ENCODE measurements around the gene MRPS6. TPM values are rescaled to one million over a fixed set of nuclear protein-coding genes. Genes with fewer than 3 reads are reported as not detected.

The MRPS6 gene
- total and polyA plus RNA-seq, 2 of the 4 experiments (the other 2 are of a cell fraction), result 7.5 to 35.1 TPM

- no peak overlapping the region for H2AK5ac ChIP-seq (ENCODE audit: low read depth, low read length)
- TF ChIP-seq ELK1 (IDR thresholded peaks at IDR 0.05; ENCODE audit: borderline replicate concordance, low read depth, low read length), result no peak
- TF ChIP-seq RFX5 (IDR thresholded peaks at IDR 0.05; ENCODE audit: low read depth, low read length), result no peak
- TF ChIP-seq CTCF (conservative IDR thresholded peaks at IDR 0.05; ENCODE audit: low read depth, low read length), result no peak
- TF ChIP-seq MAZ (IDR thresholded peaks at IDR 0.05; ENCODE audit: borderline replicate concordance, low read depth, low read length), result no peak
- TF ChIP-seq BHLHE40 (IDR thresholded peaks at IDR 0.05; ENCODE audit: low read depth, low read length), result no peak
- TF ChIP-seq NFE2L2 (IDR thresholded peaks at IDR 0.05; ENCODE audit: low read depth, low read length), result no peak
- TF ChIP-seq CEBPB (IDR thresholded peaks at IDR 0.05; ENCODE audit: low read depth, low read length), result no peak
- TF ChIP-seq MAFK (IDR thresholded peaks at IDR 0.05; ENCODE audit: low read depth, low read length), result no peak
- TF ChIP-seq RAD21 (IDR thresholded peaks at IDR 0.05; ENCODE audit: low read length), result no peak
- TF ChIP-seq FOS (IDR thresholded peaks at IDR 0.05; ENCODE audit: low read depth, low read length), result no peak
- TF ChIP-seq POLR2A (IDR thresholded peaks at IDR 0.05; ENCODE audit: low read depth, low read length), result no peak
- TF ChIP-seq RCOR1 (IDR thresholded peaks at IDR 0.05; ENCODE audit: insufficient replicate concordance, low read length), result no peak
- H4K5ac ChIP-seq (ENCODE audit: low read depth, low read length), result no peak overlapping the region
- H3K56ac ChIP-seq (ENCODE audit: extremely low read depth, insufficient read depth, low read length), result no peak overlapping the region
- no peak overlapping the region for H2AFZ ChIP-seq (replicated peaks; ENCODE audit: low read length, poor library complexity)
- H3K4me2 ChIP-seq (ENCODE audit: low read depth, low read length), result no peak overlapping the region
- no peaks in the 10 kb centered on the region for H3K9me1 ChIP-seq (ENCODE audit: insufficient read depth, low read length)
- H4K91ac ChIP-seq (ENCODE audit: insufficient read depth, low read depth, low read length), result no peak overlapping the region
- no peak overlapping the region for H2AK9ac ChIP-seq (replicated peaks; ENCODE audit: low read depth, low read length, poor library complexity)
- H2BK120ac ChIP-seq (ENCODE audit: low read depth, low read length), result no peak overlapping the region
- H4K8ac ChIP-seq (ENCODE audit: low read depth in 2 of 2, low read length in 2 of 2), result no peak overlapping the region
- no TSS peak for BruUV-seq (replicated peaks)
- H3K9me3 ChIP-seq (ENCODE audit: control insufficient read depth, insufficient read depth, low read length), result peaks cover 5% of the 10 kb centered on the region; the same call in 1 of the 2 replicates
- H3K23ac ChIP-seq (ENCODE audit: low read depth, low read length), result no peak overlapping the region
- in situ Hi-C loops (cut with MboI; ENCODE audit: low sequenced_read_pairs), result no loop called here
- ATAC-seq (ENCODE audit: low read depth) (no peak), DNase-seq (no peak)
- dilution Hi-C loops (cut with HindIII; ENCODE audit: low sequenced_read_pairs, unreplicated experiment), result no loop called here
- H3K14ac ChIP-seq (replicated peaks; ENCODE audit: low read depth, low read length), result no peak overlapping the region
- no peaks in the 10 kb centered on the region for H3K36me3 ChIP-seq (ENCODE audit: control insufficient read depth, insufficient read depth, low read length)
- POLR2A ChIA-PET (ENCODE audit: unreplicated experiment), result no interaction called here
- CTCF ChIA-PET, result no interaction called here
- H3K9ac ChIP-seq (ENCODE audit: low read depth, low read length), result no peak overlapping the region
- no peaks in the 10 kb centered on the region for H3K79me1 ChIP-seq (ENCODE audit: low read depth in 1 of 2, low read length in 2 of 2)
- H2BK5ac ChIP-seq (ENCODE audit: low read depth, low read length, poor library complexity, severe bottlenecking), result no peak overlapping the region
- no peak overlapping the region for H3K18ac ChIP-seq (ENCODE audit: low read depth, low read length)
- no peak overlapping the region for H3K27ac ChIP-seq (ENCODE audit: insufficient read depth, low read length)
- no peak overlapping the region for H2BK15ac ChIP-seq (ENCODE audit: low read depth, low read length)
- no peak overlapping the region for H2BK20ac ChIP-seq (ENCODE audit: low read depth, low read length)
- no peak overlapping the region for H3K4ac ChIP-seq (ENCODE audit: low read depth, low read length)
- WGBS, 2 experiments (ENCODE audit: extremely low coverage in 2 of 2, insufficient read length in 1 of 2), result 100% methylated on average over 2 of the region's 2 CpGs; no CpG with 5 or more reads in 1 of the 2 experiments
- no peak overlapping the region for H3K4me3 ChIP-seq (ENCODE audit: insufficient read depth, low read depth, low read length)
- intact Hi-C loops (cut with micrococcal nuclease), result no loop called here
- H4K20me1 ChIP-seq (ENCODE audit: insufficient read depth, low read length), result no peaks in the 10 kb centered on the region
- H3K27me3 ChIP-seq (ENCODE audit: control insufficient read depth, insufficient read depth, low read length), result no peaks in the 10 kb centered on the region
- no peaks in the 10 kb centered on the region for H3K4me1 ChIP-seq (ENCODE audit: control insufficient read depth, insufficient read depth, low read length)
Measured at GRCh38 chr21:34157521-34157920, 84.1 kb downstream of the MRPS6 start.
